Peyer's patch (tissue), 4 donors: ENCODE results near the gene NOX5.

Experiments
- POLR2A ChIP-seq, 2 donors: fragments of 450-650 bp; IDR thresholded peaks; one replicate each; pipeline ENCODE4 v1.5.1; 2017; ENCODE audit warnings: antibody characterized with exemption in 2 of 2, mild to moderate bottlenecking in 2 of 2, moderate library complexity in 2 of 2
- TF ChIP-seq, protein P1 (sequence below), 6 experiments: fragments of 450-650 bp in 4 of 6; fragments of 200-600 bp in 2 of 6; sonication (generic) in 1 of 6; IDR thresholded peaks; one replicate each; pipeline ENCODE4 v1.5.1; 2017 to 2019; ENCODE audit warnings: antibody characterized with exemption in 6 of 6, mild to moderate bottlenecking in 3 of 6, moderate library complexity in 1 of 6

DNA sequence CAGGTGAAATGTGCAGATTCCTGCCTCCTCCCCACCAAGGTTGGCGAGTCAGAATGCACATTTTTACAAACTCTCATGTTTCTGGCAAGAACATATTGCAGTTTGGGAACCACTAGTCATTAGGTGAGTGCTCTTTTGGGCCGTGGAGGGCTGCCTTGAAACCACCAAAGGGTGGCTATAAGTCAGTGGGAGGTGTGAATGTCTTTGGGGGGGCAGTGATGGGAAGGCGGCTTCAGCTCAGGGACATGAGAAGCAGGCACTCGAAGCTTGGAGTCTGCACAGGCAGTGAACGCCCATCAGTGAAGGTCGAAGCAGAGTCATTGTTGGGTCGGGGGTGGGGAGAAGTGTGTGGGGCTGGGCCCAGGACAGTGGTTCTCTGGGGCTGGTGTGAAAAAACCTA lies 1.1 kb downstream of the NOX5 start:
- TF ChIP-seq POLR2A (IDR thresholded peaks at IDR 0.05) = no peak
- TF ChIP-seq, protein P1, sequence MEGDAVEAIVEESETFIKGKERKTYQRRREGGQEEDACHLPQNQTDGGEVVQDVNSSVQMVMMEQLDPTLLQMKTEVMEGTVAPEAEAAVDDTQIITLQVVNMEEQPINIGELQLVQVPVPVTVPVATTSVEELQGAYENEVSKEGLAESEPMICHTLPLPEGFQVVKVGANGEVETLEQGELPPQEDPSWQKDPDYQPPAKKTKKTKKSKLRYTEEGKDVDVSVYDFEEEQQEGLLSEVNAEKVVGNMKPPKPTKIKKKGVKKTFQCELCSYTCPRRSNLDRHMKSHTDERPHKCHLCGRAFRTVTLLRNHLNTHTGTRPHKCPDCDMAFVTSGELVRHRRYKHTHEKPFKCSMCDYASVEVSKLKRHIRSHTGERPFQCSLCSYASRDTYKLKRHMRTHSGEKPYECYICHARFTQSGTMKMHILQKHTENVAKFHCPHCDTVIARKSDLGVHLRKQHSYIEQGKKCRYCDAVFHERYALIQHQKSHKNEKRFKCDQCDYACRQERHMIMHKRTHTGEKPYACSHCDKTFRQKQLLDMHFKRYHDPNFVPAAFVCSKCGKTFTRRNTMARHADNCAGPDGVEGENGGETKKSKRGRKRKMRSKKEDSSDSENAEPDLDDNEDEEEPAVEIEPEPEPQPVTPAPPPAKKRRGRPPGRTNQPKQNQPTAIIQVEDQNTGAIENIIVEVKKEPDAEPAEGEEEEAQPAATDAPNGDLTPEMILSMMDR (IDR thresholded peaks at IDR 0.05) = no peak
